A204.1 (cell line): ENCODE measurements around the gene PDP2.

Experiments
- FAIRE-seq: peaks from 2 replicates; lab custom pipeline; 2012; peaks lifted over from hg19 to GRCh38; lab: Jason Lieb, UNC

PDP2 gene

GRCh38 chr16:66880288-66881013, at the start of gene PDP2:
TSS of gene PDP2 (plus strand) at chr16:66880515. CDS start at chr16:66884285, 3,770 bp downstream.
- peak; percentile 83 for FAIRE-seq

GRCh38 chr16:66832190-66832589, 48.1 kb upstream of the PDP2 start:
- no peak for FAIRE-seq

GRCh38 chr16:66832661-66833305, 47.5 kb upstream of the PDP2 start:
- FAIRE-seq = no peak

- FAIRE-seq = no peak
Measured at GRCh38 chr16:66834746-66835145, 45.6 kb upstream of the PDP2 start.

- FAIRE-seq = no peak
Measured at GRCh38 chr16:66840883-66841282, 39.4 kb upstream of the PDP2 start.

- no peak for FAIRE-seq
Measured at GRCh38 chr16:66841366-66841765, 38.9 kb upstream of the PDP2 start.

GRCh38 chr16:66842765-66843164, 37.5 kb upstream of the PDP2 start:
- no peak for FAIRE-seq

- FAIRE-seq = no peak
Measured at GRCh38 chr16:66843191-66843590, 37.1 kb upstream of the PDP2 start.

GRCh38 chr16:66844009-66844341, 36.3 kb upstream of the PDP2 start:
- FAIRE-seq = no peak

- no peak for FAIRE-seq
Measured at GRCh38 chr16:66844342-66845079, 35.8 kb upstream of the PDP2 start, which contains the start of gene CA7. TSS of gene CA7 (plus strand) at chr16:66844414. CDS start at chr16:66844488, 74 bp downstream.

GRCh38 chr16:66845080-66845410, 35.3 kb upstream of the PDP2 start:
- no peak for FAIRE-seq

GRCh38 chr16:66845791-66846221, 34.5 kb upstream of the PDP2 start:
- FAIRE-seq = no peak

GRCh38 chr16:66846266-66846665, 34.0 kb upstream of the PDP2 start:
- FAIRE-seq = no peak

- FAIRE-seq = no peak
Measured at GRCh38 chr16:66846831-66847230, 33.5 kb upstream of the PDP2 start.

GRCh38 chr16:66847533-66848067, 32.7 kb upstream of the PDP2 start:
- no peak for FAIRE-seq

GRCh38 chr16:66848172-66848571, 32.1 kb upstream of the PDP2 start:
- no peak for FAIRE-seq

GRCh38 chr16:66849021-66849420, 31.3 kb upstream of the PDP2 start:
- FAIRE-seq = no peak

GRCh38 chr16:66849549-66849948, 30.8 kb upstream of the PDP2 start:
- FAIRE-seq = no peak

GRCh38 chr16:66850115-66850815, 30.1 kb upstream of the PDP2 start:
- no peak for FAIRE-seq

- FAIRE-seq = no peak
Measured at GRCh38 chr16:66851166-66851964, 28.9 kb upstream of the PDP2 start.

- no peak for FAIRE-seq
Measured at GRCh38 chr16:66853261-66854139, 26.8 kb upstream of the PDP2 start.
